SK-N-SH (cell line): ENCODE results near the gene PRPF40B. TPM values are rescaled to one million over a fixed set of nuclear protein-coding genes. Genes with fewer than 3 reads are reported as not detected.
A peak's percentile ranks its signal among the peaks of the same experiment; 100 is the strongest.

Experiments
- CTCF ChIA-PET: fragments of 300-600, 350-600 bp; formaldehyde crosslinking; extraction: SDS; loops from one replicate; lab custom pipeline; 2021; lab: Yijun Ruan, JAX
- POLR2A ChIA-PET: fragments of 350-600 bp; sonication (Branson Sonifier 250); formaldehyde crosslinking; extraction: SDS; loops from one replicate; lab custom pipeline; 2020; ENCODE audit warnings: antibody characterized with exemption, inconsistent platforms; lab: Yijun Ruan, JAX
- DNase-seq: peaks from one replicate; pipeline ENCODE4 v3.0.0; 2012
- H2AFZ ChIP-seq: fragments of 200-600 bp; sonication (generic); 2 replicates; pipeline ENCODE4 v1.8.1; 2016; ENCODE audit warnings: antibody characterized with exemption, mild to moderate bottlenecking, low read depth
- H3F3A ChIP-seq: fragments of 200-600 bp; sonication (generic); replicated peaks from 2 replicates; pipeline ENCODE3; 2016; ENCODE audit warnings: antibody characterized with exemption, mild to moderate bottlenecking; ENCODE audit not compliant: insufficient read depth
- H3K27ac ChIP-seq, 2 experiments: fragments of 200-500 bp in 1 of 2; fragments of 200-600 bp in 1 of 2; sonication (Bioruptor generic) in 1 of 2; sonication (generic), shearing (Covaris generic) in 1 of 2; 2 replicates each; pipeline versions ENCODE4 v1.5.1 to v1.6.1; 2014 to 2016; ENCODE audit warnings: low read depth in 2 of 2, inconsistent platforms in 1 of 2, low read length in 1 of 2, mild to moderate bottlenecking in 1 of 2, mixed read lengths in 1 of 2
- H3K27me3 ChIP-seq: fragments of 200-600 bp; sonication (generic), shearing (Covaris generic); 2 replicates; pipeline ENCODE4 v1.6.1; 2016; ENCODE audit warnings: mixed run types; ENCODE audit not compliant: insufficient read depth
- H3K36me3 ChIP-seq, 2 experiments: fragments of 200-500 bp in 1 of 2; fragments of 200-600 bp in 1 of 2; sonication (Bioruptor generic) in 1 of 2; sonication (generic) in 1 of 2; replicated peaks in 1 of 2; 2 replicates each; pipeline versions ENCODE3 to v1.5.1; 2014 to 2016; ENCODE audit warnings: low read length in 1 of 2, mild to moderate bottlenecking in 1 of 2; ENCODE audit not compliant: insufficient read depth in 2 of 2, control insufficient read depth in 1 of 2
- H3K4me1 ChIP-seq, 2 experiments: fragments of 200-500 bp in 1 of 2; fragments of 200-600 bp in 1 of 2; sonication (Bioruptor generic) in 1 of 2; sonication (generic), shearing (Covaris generic) in 1 of 2; 2 replicates each; pipeline versions ENCODE4 v1.5.1 to v1.6.1; 2014 to 2016; ENCODE audit warnings: low read depth in 1 of 2, low read length in 1 of 2, mixed run types in 1 of 2; ENCODE audit not compliant: insufficient read depth in 2 of 2, control insufficient read depth in 1 of 2
- H3K4me2 ChIP-seq: fragments of 200-600 bp; sonication (generic), shearing (Covaris generic); 2 replicates; pipeline ENCODE4 v1.6.1; 2017; ENCODE audit warnings: mixed run types
- H3K4me3 ChIP-seq, 2 experiments: fragments of 200-500 bp in 1 of 2; fragments of 200-600 bp in 1 of 2; sonication (Bioruptor generic) in 1 of 2; sonication (generic), shearing (Covaris generic) in 1 of 2; 2 replicates each; pipeline versions ENCODE4 v1.5.1 to v1.8.1; 2014 to 2016; ENCODE audit warnings: low read depth in 2 of 2, inconsistent platforms in 1 of 2, low read length in 1 of 2, mild to moderate bottlenecking in 1 of 2, mixed read lengths in 1 of 2, moderate library complexity in 1 of 2
- H3K79me2 ChIP-seq: fragments of 200-600 bp; sonication (generic); 2 replicates; pipeline ENCODE4 v1.8.1; 2017; ENCODE audit warnings: mild to moderate bottlenecking; ENCODE audit not compliant: insufficient read depth
- H3K9ac ChIP-seq: fragments of 200-600 bp; sonication (generic); 2 replicates; pipeline ENCODE4 v1.6.1; 2017; ENCODE audit warnings: mixed run types
- H3K9me2 ChIP-seq: fragments of 200-600 bp; sonication (generic); 2 replicates; pipeline ENCODE4 v1.6.1; 2017; ENCODE audit warnings: mixed run types
- H3K9me3 ChIP-seq: fragments of 200-600 bp; sonication (generic); 2 replicates; pipeline ENCODE4 v1.6.1; 2017; ENCODE audit warnings: mixed run types, mild to moderate bottlenecking, moderate library complexity
- H4K20me1 ChIP-seq: fragments of 200-600 bp; sonication (generic); 2 replicates; pipeline ENCODE4 v1.6.1; 2017; ENCODE audit warnings: mild to moderate bottlenecking, mixed run types; ENCODE audit not compliant: insufficient read depth
- CHD2 ChIP-seq: fragments of 150-350 bp; IDR thresholded peaks from 2 replicates; pipeline ENCODE4 v1.6.1; 2018; ENCODE audit warnings: low read length; ENCODE audit not compliant: partially characterized antibody
- EP300 ChIP-seq, 2 experiments: IDR thresholded peaks; 2 replicates each; pipeline versions ENCODE4 v1.4.0 to v1.6.1; 2012; ENCODE audit warnings: borderline replicate concordance in 1 of 2, low read depth in 1 of 2, low read length in 1 of 2
- EZH2phosphoT487 ChIP-seq: fragments of 200-600 bp; sonication (generic); IDR thresholded peaks from 2 replicates; pipeline ENCODE4 v1.6.1; 2017; ENCODE audit warnings: low read depth, mixed run types, mild to moderate bottlenecking, antibody characterized with exemption, moderate library complexity, borderline replicate concordance
- FOXJ3 ChIP-seq: sonication (generic); formaldehyde crosslinking; IDR thresholded peaks from 2 replicates; pipeline ENCODE4 v1.5.1; 2020; ENCODE audit warnings: mild to moderate bottlenecking, missing genetic modification reagents
- MEF2A ChIP-seq: IDR thresholded peaks from 2 replicates; pipeline ENCODE4 v1.4.0; 2012; ENCODE audit warnings: low read depth, borderline replicate concordance
- MXI1 ChIP-seq: IDR thresholded peaks from 2 replicates; pipeline ENCODE4 v1.6.1; 2012; ENCODE audit warnings: mild to moderate bottlenecking, low read depth, low read length, improper control_type of control experiment
- POLR2AphosphoS5 ChIP-seq: IDR thresholded peaks from 2 replicates; pipeline ENCODE4 v1.6.1; 2012; ENCODE audit warnings: low read depth, low read length
- RCOR1 ChIP-seq: fragments of 150-350 bp; IDR thresholded peaks from 2 replicates; pipeline ENCODE4 v1.6.1; 2017; ENCODE audit warnings: antibody characterized with exemption, low read length
- SIN3A ChIP-seq: IDR thresholded peaks from 2 replicates; pipeline ENCODE4 v1.6.1; 2012; ENCODE audit warnings: low read depth, mild to moderate bottlenecking, low read length, moderate library complexity, borderline replicate concordance
- SMC3 ChIP-seq: IDR thresholded peaks from 2 replicates; pipeline ENCODE4 v1.6.1; 2012; ENCODE audit warnings: low read depth, low read length, improper control_type of control experiment
- TAF1 ChIP-seq: IDR thresholded peaks from 2 replicates; pipeline ENCODE4 v1.6.1; 2012; ENCODE audit warnings: low read depth, mild to moderate bottlenecking, low read length, moderate library complexity, borderline replicate concordance
- TCF12 ChIP-seq: IDR thresholded peaks from 2 replicates; pipeline ENCODE4 v1.4.0; 2012
- YY1 ChIP-seq: IDR thresholded peaks from 2 replicates; pipeline ENCODE4 v1.4.0; 2012; ENCODE audit warnings: low read depth, mild to moderate bottlenecking
- WGBS: methylation state at CpG from one replicate; pipeline ENCODE4 v1.1.6; 2017; ENCODE audit warnings: low lambda C conversion rate; 5-methylcytosine and 5-hydroxymethylcytosine counted together
- polyA plus RNA-seq, 3 experiments: library from polyadenylated mRNA; depleted of rRNA; stranded (reverse); fragments of >200 nt; gene quantifications; 2 replicates each; pipeline ENCODE4 v1.2.3, GENCODE V29; 2012
- TF ChIP-seq, protein P1 (sequence below): fragments of 200-600 bp; sonication (generic); IDR thresholded peaks from 2 replicates; pipeline ENCODE4 v1.6.1; 2017; ENCODE audit warnings: antibody characterized with exemption, mild to moderate bottlenecking, moderate library complexity
- TF ChIP-seq, protein P2 (sequence below): IDR thresholded peaks from 2 replicates; pipeline ENCODE4 v1.6.1; 2012; ENCODE audit warnings: mild to moderate bottlenecking, low read depth, low read length, moderate library complexity
- TF ChIP-seq, protein P3 (sequence below): IDR thresholded peaks from 2 replicates; pipeline ENCODE4 v1.4.0; 2012; ENCODE audit warnings: low read depth
- TF ChIP-seq, protein P4 (sequence below): IDR thresholded peaks from 2 replicates; pipeline ENCODE4 v1.4.0; 2012; ENCODE audit warnings: low read depth, borderline replicate concordance
- TF ChIP-seq, protein P5 (sequence below): IDR thresholded peaks from 2 replicates; pipeline ENCODE4; 2012

PRPF40B gene
- polyA plus RNA-seq, 1 of the 3 experiments (the other 2 are of a cell fraction): 27.0 TPM

DNA sequence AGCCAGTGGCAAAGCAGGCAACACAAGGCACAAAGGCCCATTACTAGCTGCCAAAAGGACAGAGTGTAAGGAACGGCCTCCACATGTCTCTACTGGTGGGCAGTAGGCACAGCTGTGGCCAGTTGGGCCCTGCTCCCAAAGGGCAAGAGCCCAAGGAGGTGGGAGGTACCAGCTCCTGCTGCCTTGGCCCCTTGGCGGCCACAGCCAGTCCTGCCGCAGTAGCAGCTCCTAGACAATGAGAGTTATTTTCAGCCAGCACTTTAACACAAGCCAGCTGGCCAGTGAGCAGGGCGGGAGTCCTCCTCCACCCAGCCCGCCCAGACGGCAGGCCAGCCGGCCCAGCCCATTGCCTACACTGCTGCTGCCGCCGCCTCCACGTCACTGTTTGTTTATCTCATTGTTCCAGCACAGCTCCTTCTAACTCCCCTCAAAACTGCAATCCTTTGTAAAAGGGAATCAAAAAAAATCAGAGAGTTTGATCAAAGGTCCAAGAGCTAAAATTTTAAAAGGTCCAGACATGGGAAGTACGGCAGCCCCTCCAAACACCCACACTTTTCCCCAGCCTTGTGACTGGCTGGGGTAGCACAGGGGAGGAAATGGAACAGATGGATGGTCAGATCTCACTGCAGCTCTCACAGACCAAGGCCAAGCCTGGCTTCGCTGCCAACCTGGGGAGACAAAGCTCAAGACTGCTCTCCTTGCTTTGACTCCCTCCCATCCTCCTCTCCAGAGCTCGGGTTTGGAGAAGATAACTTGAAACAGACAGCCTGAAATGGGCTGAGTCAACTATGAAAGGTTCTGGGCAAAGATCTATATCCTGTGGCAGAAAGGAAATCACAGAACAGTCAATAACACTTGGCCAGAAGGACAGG is 50.3 kb downstream of the PRPF40B start:
- DNase-seq: peak; percentile 89
- Histone ChIP-seq H3K36me3 (no peaks in the 10 kb centered on the region), H3K27me3 (no peaks in the 10 kb centered on the region), H4K20me1 (peaks cover 5% of the 10 kb centered on the region; the same call in 1 of the 2 replicates), H3K79me2 (peaks cover 83% of the 10 kb centered on the region), H3K4me1 (peaks cover 34 to 49% of the 10 kb centered on the region in 2 experiments), H3K4me3 (peak overlapping the region in 1 of 2 experiments; percentile 46; a peak in 2 of 4 replicates), H3K9ac (peak overlapping the region; percentile 79), H3K27ac (peak overlapping the region; percentile 96 to 98), H3F3A (peaks cover 26% of the 10 kb centered on the region), H3K4me2 (peak overlapping the region; percentile 83), H3K9me3 (no peaks in the 10 kb centered on the region), H2AFZ (peak overlapping the region; percentile 29; the same call in 1 of the 2 replicates), H3K9me2 (no peaks in the 10 kb centered on the region)
- POLR2A ChIA-PET: interaction anchor here (0.5 to 3.2 kb wide), 14 partner anchors 9 to 196 kb away, joined by 3 to 20 read pairs (median 4); partner anchors contain the start of genes FMNL3 and TMBIM6
- 15% methylated on average over 11 of the region's 13 CpGs for WGBS
- TF ChIP-seq POLR2AphosphoS5: peak; percentile 53
- TF ChIP-seq, protein P1, sequence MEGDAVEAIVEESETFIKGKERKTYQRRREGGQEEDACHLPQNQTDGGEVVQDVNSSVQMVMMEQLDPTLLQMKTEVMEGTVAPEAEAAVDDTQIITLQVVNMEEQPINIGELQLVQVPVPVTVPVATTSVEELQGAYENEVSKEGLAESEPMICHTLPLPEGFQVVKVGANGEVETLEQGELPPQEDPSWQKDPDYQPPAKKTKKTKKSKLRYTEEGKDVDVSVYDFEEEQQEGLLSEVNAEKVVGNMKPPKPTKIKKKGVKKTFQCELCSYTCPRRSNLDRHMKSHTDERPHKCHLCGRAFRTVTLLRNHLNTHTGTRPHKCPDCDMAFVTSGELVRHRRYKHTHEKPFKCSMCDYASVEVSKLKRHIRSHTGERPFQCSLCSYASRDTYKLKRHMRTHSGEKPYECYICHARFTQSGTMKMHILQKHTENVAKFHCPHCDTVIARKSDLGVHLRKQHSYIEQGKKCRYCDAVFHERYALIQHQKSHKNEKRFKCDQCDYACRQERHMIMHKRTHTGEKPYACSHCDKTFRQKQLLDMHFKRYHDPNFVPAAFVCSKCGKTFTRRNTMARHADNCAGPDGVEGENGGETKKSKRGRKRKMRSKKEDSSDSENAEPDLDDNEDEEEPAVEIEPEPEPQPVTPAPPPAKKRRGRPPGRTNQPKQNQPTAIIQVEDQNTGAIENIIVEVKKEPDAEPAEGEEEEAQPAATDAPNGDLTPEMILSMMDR: peak; percentile 44
- TF ChIP-seq, protein P2, sequence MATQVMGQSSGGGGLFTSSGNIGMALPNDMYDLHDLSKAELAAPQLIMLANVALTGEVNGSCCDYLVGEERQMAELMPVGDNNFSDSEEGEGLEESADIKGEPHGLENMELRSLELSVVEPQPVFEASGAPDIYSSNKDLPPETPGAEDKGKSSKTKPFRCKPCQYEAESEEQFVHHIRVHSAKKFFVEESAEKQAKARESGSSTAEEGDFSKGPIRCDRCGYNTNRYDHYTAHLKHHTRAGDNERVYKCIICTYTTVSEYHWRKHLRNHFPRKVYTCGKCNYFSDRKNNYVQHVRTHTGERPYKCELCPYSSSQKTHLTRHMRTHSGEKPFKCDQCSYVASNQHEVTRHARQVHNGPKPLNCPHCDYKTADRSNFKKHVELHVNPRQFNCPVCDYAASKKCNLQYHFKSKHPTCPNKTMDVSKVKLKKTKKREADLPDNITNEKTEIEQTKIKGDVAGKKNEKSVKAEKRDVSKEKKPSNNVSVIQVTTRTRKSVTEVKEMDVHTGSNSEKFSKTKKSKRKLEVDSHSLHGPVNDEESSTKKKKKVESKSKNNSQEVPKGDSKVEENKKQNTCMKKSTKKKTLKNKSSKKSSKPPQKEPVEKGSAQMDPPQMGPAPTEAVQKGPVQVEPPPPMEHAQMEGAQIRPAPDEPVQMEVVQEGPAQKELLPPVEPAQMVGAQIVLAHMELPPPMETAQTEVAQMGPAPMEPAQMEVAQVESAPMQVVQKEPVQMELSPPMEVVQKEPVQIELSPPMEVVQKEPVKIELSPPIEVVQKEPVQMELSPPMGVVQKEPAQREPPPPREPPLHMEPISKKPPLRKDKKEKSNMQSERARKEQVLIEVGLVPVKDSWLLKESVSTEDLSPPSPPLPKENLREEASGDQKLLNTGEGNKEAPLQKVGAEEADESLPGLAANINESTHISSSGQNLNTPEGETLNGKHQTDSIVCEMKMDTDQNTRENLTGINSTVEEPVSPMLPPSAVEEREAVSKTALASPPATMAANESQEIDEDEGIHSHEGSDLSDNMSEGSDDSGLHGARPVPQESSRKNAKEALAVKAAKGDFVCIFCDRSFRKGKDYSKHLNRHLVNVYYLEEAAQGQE: peak; percentile 49; the same call in 1 of the 2 replicates
- TF ChIP-seq SMC3: peak; percentile 8; the same call in 1 of the 2 replicates
- TF ChIP-seq EP300 (IDR thresholded peaks at IDR 0.05; ENCODE audit: borderline replicate concordance in 1 of 2, low read depth in 1 of 2, low read length in 1 of 2): peak; percentile 17 to 43; a peak in 2 of 4 replicates
- TF ChIP-seq TCF12: peak; percentile 95
- TF ChIP-seq EZH2phosphoT487: no peak
- TF ChIP-seq TAF1: peak; percentile 67; the same call in 1 of the 2 replicates
- TF ChIP-seq CHD2: no peak
- TF ChIP-seq, protein P3, sequence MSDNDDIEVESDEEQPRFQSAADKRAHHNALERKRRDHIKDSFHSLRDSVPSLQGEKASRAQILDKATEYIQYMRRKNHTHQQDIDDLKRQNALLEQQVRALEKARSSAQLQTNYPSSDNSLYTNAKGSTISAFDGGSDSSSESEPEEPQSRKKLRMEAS: peak; percentile 72
- TF ChIP-seq SIN3A: peak; percentile 84
- TF ChIP-seq RCOR1: peak; percentile 20
- TF ChIP-seq MEF2A: peak; percentile 70; the same call in 1 of the 2 replicates
- peak; percentile 65; the same call in 1 of the 2 replicates for TF ChIP-seq MXI1
- no peak for TF ChIP-seq YY1
- TF ChIP-seq, protein P4, sequence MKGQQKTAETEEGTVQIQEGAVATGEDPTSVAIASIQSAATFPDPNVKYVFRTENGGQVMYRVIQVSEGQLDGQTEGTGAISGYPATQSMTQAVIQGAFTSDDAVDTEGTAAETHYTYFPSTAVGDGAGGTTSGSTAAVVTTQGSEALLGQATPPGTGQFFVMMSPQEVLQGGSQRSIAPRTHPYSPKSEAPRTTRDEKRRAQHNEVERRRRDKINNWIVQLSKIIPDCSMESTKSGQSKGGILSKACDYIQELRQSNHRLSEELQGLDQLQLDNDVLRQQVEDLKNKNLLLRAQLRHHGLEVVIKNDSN: no peak
- no peak for TF ChIP-seq FOXJ3 (CRISPR knock-in tag)
- TF ChIP-seq, protein P5, sequence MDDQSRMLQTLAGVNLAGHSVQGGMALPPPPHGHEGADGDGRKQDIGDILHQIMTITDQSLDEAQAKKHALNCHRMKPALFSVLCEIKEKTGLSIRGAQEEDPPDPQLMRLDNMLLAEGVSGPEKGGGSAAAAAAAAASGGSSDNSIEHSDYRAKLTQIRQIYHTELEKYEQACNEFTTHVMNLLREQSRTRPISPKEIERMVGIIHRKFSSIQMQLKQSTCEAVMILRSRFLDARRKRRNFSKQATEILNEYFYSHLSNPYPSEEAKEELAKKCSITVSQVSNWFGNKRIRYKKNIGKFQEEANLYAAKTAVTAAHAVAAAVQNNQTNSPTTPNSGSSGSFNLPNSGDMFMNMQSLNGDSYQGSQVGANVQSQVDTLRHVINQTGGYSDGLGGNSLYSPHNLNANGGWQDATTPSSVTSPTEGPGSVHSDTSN: peak; percentile 75
- CTCF ChIA-PET: interaction anchor here (0.9 to 4.2 kb wide), 15 partner anchors 10 to 326 kb away, joined by 3 to 29 read pairs (median 7); partner anchors contain the start of genes FMNL3 and TMBIM6
